ENCODE results near the gene ADAMTS2. TPM values are rescaled to one million over a fixed set of nuclear protein-coding genes. Genes with fewer than 3 reads are reported as not detected.

Gene ADAMTS2
- total RNA-seq, 4 donors from 2014 or later: 39.5 to 61.9 (median 56.4) TPM

DNA sequence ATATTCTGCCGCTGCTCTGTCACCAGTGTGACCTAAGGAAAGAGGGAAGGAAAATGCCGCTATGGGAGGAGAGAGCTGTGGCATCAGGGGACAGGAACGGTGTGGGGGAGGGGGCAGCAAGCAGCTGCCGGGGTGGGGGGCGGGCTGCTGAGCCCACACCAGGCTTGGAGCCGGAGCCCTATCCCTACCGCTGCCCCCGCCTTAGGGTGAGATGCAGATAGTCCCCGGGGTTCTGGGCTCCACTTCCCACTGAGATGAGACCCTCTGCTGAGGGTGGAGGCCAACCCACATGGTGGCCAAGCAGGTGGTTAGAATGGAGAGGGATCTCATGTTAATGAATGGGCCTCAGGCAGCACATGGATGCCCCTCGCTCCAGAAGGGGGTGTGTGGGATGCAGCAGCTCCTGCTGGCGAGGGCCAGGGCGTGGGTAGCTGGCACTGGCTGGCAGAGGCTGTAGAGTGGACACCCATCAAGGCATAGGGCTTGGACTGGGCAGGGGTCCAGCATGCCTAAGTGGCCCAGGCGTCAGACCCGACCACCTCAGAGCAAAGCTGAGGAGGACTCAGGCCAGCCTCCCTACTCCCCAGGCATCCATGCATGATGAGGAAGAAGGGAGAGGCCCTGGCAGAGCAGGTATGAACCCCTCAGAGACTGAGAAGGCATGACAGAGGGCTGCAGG is 153.6 kb downstream of the ADAMTS2 start:
- ATAC-seq (ENCODE audit: low FRiP score): no peak
- no peak for DNase-seq (ENCODE audit: low spot score)
- TF ChIP-seq, protein P1, sequence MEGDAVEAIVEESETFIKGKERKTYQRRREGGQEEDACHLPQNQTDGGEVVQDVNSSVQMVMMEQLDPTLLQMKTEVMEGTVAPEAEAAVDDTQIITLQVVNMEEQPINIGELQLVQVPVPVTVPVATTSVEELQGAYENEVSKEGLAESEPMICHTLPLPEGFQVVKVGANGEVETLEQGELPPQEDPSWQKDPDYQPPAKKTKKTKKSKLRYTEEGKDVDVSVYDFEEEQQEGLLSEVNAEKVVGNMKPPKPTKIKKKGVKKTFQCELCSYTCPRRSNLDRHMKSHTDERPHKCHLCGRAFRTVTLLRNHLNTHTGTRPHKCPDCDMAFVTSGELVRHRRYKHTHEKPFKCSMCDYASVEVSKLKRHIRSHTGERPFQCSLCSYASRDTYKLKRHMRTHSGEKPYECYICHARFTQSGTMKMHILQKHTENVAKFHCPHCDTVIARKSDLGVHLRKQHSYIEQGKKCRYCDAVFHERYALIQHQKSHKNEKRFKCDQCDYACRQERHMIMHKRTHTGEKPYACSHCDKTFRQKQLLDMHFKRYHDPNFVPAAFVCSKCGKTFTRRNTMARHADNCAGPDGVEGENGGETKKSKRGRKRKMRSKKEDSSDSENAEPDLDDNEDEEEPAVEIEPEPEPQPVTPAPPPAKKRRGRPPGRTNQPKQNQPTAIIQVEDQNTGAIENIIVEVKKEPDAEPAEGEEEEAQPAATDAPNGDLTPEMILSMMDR (IDR thresholded peaks at IDR 0.05): no peak

DNA sequence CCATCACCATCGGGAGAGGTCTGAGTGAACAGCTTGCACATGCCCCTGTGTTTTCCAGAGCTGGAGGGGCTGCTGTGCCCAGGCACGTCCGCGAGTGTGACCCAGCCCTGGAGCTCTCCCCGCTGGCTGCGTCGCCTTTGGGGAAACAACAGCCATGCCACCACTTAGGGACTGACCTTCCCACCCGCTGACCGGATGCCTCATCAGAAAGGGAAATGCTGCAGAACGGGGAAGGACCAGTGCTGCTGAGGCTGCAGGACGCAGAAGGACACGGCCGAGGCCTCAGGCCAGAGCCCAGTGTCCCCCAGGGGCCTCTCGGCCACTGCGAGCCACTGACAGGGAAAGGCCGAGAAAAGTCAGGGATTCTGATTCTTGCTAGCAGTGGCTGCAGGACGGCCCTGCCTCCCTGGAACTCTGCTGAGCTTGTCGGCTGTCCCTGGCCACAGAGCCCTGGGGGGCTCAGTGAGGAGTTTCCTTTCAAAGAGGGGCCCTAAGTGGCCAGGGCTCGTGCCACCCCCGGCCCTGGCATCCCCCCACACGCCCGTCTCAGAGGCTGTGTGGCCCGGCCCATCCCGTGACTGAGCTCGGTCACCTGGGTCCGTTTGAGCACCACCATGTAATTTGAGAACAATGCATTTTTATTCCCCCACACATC is 154.3 kb downstream of the ADAMTS2 start:
- DNase-seq (ENCODE audit: low spot score): no peak
- TF ChIP-seq, protein P1 (IDR thresholded peaks at IDR 0.05): no peak
- ATAC-seq (ENCODE audit: low FRiP score): no peak

DNA sequence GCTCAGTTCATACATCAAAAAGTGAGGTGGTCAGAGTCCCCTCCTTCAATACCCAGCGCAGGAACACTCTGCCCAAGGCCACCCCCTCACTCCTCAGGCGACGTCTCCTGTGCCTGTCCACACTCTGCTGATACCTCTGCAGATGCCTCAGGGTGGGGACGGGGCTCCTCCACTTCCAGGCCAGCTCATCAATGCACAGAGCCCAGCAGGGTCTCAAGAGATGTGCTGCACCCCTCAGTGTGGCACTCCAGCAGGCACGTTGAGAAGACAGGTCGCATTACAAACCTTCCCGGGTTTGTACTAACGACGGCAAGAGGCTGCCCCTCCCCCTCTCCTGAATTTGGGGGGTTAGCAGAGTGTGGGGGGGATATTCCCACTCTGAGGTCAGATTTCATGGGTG is 156.6 kb downstream of the ADAMTS2 start:
- TF ChIP-seq, protein P1 (IDR thresholded peaks at IDR 0.05): no peak
- DNase-seq (ENCODE audit: low spot score) (no peak), ATAC-seq (ENCODE audit: low FRiP score) (no peak)

DNA sequence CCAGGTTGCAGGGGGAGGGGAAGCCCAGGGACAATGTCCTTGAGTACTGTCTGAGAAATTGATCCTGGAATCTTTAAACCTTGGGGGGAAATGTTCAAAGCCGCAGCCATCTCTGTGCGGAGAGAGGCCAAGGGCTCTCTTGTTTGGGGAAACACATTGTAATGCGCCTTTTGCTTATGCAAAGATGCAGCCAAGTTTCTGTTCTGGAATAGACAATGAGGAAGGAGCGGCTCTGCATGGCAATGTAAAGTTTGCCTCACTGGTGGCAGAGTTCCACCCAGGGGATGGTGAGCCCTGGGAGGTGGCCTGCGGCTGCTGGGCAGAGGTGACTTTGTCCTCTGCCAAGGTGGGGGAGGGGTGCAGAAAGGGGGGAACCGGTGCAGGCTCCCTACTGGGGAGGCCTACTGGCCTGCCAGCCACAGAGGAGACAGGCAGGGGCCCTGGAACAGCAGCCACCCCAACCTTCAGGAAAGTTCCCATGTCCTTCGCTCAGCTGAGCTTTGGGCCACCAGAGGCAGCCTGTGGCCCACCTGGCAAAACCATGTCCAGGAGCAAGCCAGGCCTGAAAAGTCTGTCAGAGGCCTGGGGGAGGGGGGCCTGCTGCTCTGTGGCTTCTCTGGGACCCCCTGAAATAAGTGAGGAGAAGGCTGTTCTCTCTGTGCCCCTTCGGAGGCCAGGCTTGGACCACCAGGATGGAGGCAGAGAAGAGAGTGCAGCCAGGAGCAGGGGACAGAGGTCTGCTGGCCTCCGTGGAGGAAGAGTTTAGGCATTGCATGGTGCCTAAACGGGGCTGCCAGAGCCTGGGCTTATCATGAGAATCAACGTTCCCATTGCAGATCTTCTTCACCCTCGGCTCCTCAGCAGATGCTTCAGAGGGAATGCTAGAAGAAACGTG is 157.3 kb downstream of the ADAMTS2 start:
- TF ChIP-seq, protein P1 (IDR thresholded peaks at IDR 0.05): no peak

DNA sequence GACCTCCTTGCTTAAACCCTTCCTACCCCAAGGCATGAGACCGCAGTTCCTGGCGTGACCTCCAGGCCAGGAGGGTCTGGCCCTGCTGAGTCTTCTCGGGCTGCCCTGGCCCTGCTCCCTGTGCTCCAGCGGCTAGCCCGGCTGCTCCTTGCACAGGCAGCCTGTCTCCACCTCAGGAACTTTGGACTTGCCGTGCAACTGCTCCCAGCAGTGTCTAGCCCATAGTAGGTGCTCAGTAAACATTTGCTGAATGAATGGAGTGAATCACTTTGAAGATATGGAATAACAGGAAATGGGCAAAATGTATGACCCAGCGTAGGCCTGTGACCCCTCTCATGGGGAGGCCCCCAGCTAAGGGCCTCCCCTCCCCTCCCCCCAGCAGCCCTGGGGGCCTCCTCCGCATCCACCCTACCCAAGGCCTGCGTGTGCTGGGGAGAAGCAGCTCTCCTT is 158.0 kb downstream of the ADAMTS2 start:
- ATAC-seq (ENCODE audit: low FRiP score) (no peak), DNase-seq (ENCODE audit: low spot score) (no peak)
- TF ChIP-seq, protein P1 (IDR thresholded peaks at IDR 0.05): no peak

More for the DNA sequence above, 157.3 kb downstream of the ADAMTS2 start:
- no peak for DNase-seq (ENCODE audit: low spot score)
- ATAC-seq (ENCODE audit: low FRiP score): no peak

DNA sequence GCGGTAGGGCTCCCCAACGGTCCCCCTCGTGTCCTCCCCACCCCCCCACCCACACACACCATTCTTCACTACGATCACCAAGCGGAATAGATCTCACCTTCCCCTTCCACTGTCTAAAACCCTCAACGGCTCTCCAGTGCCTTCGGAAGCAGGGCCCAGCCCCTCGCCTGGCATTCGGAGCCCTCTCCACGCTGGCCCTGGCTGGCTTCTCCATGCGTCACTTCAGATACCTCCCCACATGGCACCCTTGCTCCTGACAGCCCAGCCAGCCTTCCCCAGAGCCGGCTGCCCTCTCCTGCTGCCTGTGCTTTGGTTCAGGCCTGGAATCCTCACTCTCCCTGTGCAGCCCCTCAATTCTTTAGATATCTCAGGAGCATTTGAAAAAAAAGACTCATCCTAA is 158.5 kb downstream of the ADAMTS2 start:
- TF ChIP-seq, protein P1 (IDR thresholded peaks at IDR 0.05): no peak
- DNase-seq (ENCODE audit: low spot score) (no peak), ATAC-seq (ENCODE audit: low FRiP score) (no peak)
